ENCODE results near the gene BABAM2.
"Not testable (repeated sequence)": the region's sequence is repeated elsewhere in the genome, so short reads cannot be mapped to it uniquely, and the experiment has no call there.

The BABAM2 gene

DNA sequence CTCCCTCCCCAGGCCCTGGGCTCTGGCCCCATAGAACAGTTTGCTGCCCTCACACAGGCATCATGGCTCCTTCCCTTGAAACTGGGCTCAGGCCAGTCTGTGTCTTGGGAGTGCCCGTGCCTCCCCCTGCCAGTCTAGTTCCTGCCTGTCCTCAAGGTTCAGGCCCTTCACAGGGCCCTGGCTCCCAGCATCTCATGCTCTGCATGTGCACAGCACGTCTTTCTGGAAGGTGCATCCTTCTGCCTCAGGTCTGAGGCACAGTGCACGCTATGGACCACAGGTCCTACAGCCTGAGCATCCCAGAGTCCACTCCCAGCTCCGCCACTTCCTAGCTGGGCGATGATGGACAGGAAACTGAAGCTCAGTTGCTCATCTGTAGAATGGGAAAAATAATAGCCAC lies 466.5 kb downstream of the BABAM2 start:
- no peak for DNase-seq (ENCODE audit: low read depth, low spot score)

DNA sequence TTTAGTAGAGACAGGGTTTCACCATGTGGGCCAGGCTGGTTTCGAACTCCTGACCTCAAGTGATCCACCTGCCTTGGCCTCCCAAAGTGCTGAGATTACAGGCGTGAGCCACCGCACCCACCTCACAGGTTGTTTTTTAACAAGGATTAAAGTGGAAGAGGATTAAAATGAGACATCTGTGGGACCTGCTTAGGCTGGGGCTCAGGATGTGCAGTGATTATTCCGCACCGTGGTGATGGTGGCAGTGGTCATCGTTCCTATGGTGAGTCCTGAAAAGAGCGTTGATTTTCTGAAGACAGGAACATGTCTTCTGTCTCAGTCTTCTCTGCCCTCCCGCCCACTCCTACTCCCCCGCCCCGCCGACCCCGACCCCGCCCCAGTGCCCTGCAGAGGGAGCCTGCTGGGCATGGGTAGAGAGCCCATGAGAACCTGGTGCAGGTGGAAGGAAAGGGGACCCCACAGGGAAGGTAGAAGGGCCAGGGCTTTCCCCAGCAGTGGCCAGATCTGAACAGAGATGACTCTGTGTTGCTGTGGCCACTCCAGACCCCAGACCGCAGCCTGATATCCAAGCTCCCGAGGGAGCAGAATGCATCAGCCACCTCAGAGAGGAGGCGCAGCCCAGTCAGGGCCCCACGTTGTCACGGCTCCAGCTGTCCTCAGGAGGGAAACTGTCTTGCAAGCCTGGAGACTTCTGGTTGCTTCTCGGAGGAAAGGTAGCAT lies 467.6 kb downstream of the BABAM2 start:
- no peak for DNase-seq (ENCODE audit: low read depth, low spot score)

DNA sequence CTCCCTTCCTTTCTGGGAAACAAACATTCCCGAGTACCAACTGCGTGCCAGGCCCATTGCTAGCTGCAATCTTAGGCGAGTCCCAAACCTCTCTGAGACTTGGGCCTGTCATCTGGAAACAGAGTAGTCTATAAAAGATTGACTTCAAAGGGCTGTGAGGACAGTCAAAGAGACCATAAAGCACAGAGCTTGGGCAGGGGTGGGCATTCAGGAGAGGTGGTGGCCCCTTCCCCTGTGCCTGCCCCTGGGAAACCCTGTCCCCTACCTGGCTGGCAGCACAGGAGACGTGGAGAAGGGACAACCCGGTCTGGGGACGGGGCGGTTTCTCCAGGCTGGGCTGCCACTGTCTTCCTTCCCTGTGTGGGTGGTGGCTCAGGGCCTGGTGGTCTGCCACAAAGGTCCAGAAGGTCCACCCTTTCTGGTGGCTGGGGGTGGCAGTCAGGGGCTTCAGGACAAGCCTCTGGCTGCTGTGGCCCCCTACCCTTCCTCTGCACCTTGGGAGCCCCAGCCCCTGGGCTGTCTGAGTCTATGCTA lies 468.2 kb downstream of the BABAM2 start:
- no peak for DNase-seq (ENCODE audit: low read depth, low spot score)

DNA sequence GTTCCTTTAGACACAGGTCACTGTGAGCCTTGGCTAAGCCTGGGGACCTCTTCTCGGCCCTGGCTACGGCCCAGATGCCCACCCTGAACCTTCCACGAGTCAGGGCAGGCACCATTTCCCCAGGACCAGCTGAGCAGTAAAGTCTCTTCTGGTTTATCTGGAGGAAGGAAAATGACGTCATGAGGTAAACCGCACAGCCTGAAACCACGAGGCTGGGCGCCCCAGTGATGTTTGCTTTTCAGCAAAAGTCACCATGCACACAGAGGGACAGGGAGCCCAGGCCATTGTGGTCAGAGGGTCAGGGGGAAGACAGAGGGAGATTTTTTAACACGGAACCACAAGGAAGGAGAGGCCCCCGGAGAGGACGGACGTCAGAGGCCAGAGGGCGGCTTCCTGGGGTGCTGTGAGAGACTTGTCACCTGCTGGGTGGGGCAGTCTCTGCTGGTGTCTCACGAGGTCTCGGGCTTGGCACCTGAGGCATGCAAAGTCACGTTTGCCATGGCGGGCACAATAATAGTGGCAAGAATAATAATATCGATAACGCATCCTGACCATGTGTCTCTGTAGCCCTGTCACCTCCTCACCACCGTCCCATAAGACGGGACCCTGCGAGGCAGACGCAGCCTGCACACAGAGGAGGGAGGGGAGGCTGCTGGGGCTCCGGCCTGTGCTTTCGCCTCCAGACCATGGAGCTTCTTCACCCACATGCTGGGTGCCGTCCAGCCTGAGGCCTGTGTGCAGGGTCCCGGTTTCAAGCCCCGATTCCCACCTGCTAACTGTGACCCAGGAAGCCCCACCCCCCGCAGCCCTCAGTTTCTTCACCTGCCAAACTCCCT lies 468.9 kb downstream of the BABAM2 start:
- peak; percentile 66 for DNase-seq (ENCODE audit: low read depth, low spot score)

DNA sequence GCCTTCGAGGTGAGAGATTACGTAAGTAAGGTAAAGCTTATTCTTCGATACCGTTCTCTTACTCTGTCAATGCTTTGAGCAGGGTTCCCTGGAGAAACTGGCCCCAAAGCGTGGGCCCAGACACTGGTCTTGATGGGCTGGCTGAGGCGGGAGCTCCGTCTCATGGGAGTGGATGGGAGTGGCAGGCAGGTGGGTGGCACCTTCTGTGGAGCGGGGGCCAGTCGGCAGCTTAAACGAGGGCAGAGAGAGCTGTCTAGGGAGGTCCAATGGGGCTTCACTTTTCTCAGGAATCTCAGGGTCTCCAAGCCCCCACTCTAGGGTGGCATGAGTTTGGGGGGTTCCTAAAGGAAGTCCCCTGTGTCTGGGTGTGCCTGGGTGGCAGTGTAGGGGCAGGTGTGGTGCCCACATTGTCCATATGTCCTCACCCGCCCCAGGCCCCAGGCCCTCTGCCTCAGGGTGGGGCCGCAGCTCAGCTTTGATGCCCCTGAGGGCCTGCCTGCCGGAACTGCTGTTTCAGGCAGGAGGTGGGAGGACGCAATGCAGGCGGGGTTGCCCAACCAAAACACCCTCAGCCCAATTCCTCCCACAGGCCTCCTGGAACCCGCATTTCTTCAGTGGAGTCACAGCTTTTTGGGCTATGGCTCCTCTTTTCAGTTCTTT lies 469.7 kb downstream of the BABAM2 start:
- DNase-seq (ENCODE audit: low read depth, low spot score) = no peak

DNA sequence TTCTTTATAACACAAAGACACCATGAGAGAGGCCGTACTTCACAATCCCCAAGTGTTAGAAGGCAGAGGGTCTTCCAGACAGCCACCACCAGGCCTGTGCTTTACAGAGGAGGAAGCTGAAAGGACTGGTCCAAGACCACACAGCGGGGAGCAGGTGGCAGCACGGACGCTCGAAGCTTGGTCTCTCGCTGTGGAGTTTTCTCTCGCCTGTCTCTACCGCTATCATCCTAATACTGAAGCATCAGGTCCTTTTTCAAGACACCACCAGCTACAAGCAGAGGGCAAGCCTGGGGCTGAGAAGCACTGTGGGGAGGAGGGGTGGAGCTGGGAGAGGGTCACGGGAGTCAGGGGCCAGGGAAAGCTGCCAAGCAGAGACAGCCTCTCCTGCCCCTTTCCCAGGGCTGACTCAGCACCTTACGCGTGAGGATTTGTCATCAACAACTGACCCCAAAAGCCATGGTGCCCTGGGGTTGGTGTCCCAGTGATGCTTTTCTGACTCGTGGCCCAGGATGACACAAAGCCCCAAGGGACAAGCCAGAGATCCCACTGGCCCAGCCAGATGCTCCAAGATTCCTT lies 470.3 kb downstream of the BABAM2 start:
- DNase-seq (ENCODE audit: low read depth, low spot score) = peak; percentile 87

DNA sequence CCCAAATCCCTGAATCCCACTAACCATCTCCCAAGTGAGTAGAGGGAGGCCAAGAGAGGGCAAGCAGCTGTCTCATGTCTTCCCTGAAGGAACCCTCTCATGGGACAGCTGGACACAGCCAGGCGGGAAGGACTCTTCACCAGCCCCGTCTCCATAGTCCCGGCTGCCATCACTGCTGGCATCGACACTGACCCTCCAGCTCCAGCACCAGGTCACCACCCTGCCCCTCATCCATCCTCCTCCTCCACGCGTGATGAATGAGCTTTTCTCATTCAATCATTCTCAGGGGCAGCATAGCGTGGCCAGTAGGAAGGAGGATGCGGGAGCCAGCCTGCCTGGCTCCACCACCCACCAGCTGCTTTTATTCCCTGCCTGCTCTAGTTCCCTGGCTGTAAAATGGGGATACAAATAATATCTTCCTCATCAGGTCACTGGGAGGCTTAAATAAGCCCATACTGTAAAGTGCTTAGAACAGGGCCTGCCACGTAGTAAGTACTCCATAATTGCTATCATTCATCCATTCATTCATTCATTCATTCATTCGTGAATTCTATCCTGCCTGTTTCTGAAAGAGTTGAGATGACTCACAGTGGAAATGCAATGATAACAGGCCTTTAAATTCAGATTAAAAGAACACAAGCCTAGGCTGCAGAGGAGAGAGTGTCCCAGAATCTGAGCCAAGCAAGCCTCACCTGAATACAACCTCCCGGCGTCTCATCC lies 471.6 kb downstream of the BABAM2 start:
- DNase-seq (ENCODE audit: low read depth, low spot score) = no peak

DNA sequence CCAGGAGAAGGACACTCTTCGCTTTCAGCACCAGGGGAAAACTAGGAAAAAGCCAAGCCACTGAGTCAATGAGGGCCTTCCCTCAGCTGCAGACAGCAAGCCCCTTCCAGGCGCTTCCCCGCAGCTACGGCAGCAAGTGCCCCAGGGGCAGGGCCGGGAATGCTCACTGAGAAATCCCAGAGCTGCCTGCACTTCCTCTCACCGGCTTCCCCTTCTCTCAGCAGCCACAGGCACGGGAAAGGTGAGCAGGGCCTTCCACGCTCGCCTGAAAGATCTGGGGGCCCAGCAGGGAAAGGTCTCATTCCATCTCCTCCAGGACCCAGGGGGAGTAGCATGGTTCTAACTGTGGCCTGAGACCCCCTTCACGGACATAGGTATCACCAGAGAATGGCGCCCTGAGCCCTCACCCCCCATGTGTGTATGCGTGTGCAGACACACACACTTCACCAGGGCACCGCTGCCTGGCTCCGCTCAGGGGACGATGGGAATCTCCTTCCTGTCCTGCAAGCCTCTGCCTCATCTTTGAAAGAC lies 472.5 kb downstream of the BABAM2 start:
- no peak for DNase-seq (ENCODE audit: low read depth, low spot score)

DNA sequence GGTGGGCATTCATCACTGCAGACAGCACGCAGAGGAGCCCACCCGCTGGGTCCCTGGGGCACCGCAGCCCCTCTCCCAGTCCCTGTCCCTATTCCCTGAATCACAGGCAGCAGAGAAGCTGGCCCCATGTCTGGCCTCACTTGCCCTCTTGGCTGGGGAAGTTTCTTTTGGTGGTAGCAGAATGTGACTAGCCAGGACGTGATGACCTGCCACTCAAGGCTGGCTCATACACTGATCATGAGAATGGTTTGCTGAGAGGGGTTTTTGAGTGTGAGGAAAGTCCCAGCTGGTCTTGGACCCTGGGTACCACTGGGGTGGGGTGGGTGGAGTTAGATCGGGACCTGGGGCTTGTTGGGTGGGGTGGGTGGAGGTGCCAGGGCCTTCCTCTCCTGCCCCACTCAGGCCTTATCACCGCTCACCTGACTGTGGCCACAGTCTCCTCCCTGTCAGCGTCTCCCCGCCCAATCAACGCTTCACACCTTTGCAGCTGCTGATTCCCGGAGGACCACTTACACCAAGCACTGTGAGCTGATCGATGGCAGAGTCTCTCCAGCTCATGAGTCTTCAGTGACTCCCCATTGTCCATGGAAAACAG lies 473.3 kb downstream of the BABAM2 start:
- no peak for DNase-seq (ENCODE audit: low read depth, low spot score)

DNA sequence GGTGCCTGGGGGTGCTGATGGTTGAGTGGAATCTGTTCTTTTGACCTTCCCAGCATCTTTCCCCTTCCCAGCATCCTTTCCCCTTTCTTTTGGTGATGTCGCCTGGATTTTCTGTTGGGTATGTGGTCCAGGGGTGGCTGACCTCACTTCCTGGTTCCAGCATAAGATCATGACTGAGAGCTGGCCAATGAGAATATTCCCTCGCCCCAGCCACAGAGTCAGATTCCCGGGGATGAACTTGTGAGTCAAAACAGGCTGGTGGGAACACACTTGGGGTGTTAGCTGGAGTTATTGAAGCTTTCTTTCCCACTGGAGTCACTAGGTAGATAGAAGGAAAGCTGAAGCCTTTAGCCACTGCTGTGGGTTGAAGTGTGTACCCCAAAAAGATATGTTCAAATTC lies 474.1 kb downstream of the BABAM2 start:
- no peak for DNase-seq (ENCODE audit: low read depth, low spot score)

DNA sequence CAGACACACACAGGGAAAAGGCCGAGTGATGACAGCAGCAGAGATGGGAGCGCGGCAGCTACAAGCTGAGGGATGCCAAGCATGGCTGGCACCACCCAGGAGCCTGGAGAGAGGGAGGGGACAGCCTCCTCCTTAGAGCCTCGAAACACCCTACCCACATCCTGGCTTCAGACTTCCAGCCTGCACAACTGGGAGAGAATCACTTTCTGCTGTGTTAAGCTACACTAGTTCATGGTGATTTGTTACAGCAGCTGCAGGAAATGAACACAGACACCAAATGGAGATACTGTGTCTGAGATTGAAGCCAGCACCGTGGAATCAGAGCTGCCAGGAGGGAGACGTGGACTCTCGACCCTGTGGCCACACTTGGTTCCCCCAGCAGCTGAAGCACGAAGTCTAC lies 474.6 kb downstream of the BABAM2 start:
- no peak for DNase-seq (ENCODE audit: low read depth, low spot score)

DNA sequence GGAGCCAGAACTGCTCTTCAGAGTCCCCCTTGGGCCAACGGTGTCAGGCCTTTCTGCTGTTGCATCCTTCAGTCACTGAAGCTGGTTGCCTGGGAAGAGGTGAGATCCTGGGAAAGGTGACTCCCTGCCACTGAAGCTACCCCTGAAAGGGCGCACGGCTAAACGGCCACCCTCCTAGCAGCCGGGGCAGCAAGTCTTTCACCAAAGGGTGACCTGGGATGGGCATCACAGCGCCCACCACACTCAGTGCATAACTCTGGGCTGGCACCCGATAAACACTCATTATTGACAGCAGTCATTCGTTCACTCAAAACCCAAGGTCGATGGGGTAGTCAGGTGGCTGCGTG lies 475.6 kb downstream of the BABAM2 start:
- no peak for DNase-seq (ENCODE audit: low read depth, low spot score)

DNA sequence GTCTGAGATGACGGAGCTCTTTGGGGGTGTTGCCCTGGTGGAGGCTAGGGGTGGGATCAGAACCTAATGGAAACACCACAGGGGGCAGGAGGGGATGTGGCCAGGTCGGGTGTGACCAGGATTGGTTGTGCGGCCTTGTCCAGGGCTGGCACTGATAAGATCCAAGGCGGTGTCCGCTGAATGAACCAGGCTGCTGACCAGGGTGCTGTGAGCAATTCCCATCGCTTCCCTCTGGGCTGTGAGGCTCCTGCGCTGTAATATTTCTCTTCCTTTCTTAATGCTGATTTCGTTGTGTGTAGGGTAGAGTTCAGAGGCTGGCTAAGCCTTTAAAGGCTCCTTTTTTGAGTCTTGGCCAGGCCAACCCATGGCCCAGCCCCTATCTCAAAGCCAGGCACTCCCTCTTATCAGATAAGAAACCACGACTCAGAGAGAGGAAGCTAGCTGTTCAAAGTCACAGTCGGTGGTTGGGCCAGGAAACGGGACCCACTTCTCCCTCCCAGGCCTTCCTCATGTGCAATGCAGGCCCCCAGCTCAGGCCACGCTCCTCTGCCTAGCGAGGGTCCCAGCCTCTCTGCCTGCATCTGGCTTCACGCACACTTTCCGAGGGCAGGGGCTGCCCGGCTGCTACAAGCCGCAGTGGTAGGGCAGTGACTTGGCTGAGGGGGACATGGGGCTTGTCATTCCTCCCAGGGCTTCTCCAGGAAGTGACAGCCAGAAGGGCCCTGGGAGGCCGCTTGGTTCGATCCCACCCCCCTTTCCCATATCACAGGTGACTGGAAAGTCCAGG lies 476.2 kb downstream of the BABAM2 start:
- no peak for DNase-seq (ENCODE audit: low read depth, low spot score)

DNA sequence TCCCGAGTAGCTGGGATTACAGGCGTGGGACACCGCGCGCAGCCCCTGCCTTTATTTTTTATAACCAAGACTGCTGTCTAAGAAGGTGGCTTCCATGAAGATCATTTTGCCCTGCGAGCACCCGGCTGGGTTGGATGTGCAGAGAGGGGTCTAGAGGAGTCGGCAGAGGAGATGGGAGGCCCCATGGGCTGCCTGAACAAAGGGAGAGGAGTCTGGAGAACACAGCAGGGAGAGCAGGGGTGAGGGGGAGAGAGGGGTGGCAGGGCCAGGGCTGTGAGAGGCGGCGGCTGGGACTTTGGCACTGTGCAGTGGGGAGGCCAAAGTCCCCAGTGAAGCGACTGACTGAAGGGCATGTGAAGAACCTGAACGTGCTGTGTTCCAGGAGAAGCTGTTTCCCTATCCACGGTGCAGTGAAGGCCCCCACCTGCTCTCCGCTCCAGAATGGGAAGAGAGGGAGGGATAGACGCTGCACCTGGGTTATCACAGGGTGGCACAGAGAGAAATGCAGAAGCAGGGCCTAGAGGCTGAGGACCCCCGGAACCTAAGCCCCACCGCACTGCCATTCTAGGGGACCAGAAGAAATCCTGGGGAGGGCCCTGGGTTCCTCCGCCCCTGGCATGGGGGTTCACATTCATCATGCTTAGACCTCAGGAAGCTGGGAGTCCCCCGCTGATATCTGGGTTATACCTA lies 477.3 kb downstream of the BABAM2 start:
- DNase-seq (ENCODE audit: low read depth, low spot score) = no peak

DNA sequence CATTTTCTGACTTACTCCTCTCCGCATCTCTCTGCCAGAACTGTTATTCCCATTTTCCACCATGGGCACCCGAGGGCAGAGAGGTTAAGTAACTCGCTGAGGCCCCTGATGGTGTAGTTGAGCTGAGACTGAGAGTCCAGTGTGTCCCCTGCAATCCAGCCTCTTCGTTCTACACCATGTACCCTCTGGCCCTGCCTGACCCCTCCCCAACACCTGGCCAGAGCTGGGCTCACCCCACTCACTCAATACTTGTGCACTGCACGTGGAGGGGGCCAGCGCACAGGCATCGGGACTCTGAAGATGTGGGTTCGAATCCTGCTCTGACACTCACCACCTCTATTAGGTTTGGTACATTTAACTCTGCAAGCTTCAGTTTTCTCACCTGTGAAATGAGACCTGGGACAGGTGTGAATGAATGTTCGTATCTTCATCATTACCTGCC lies 477.8 kb downstream of the BABAM2 start:
- DNase-seq (ENCODE audit: low read depth, low spot score) = no peak

DNA sequence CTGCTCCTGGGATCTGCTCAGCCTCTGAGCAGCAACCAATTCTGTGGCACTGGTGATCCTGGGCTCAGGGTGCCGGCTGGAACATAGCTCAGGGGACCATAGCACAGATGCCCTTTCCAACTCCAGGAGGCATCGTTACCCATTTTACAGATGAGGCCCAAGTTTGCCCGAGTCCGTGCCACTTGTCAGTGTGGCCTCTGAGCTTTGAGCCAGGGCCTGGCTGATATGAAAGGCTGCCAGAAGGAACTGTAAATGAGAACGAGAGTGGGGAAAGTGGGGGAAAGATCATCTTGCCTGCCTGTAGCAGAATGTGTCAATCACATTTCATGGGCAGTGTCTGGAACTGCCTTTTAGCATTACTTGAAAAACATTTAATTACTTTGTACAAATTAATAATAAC lies 478.8 kb downstream of the BABAM2 start:
- DNase-seq (ENCODE audit: low read depth, low spot score) = no peak

DNA sequence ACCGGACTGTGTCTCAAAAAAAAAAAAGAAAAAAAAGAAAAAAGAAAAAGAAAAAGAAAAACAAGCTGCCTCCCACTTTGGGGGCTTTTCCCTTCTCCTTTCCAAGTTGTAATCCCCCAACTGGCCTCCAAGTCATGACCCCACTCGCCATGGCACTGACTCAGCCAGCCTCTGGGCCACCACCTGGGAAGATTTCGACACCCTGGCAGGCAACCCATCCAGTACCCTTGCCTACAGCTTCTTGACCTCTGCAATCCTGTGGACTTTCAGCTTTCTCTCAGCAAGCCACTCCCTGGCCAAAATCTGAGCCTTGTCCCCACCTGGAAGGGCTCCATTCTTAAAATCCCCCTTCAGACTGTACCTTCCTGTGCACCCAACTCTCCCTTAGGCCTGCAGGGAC lies 479.8 kb downstream of the BABAM2 start:
- DNase-seq (ENCODE audit: low read depth, low spot score) = no peak

DNA sequence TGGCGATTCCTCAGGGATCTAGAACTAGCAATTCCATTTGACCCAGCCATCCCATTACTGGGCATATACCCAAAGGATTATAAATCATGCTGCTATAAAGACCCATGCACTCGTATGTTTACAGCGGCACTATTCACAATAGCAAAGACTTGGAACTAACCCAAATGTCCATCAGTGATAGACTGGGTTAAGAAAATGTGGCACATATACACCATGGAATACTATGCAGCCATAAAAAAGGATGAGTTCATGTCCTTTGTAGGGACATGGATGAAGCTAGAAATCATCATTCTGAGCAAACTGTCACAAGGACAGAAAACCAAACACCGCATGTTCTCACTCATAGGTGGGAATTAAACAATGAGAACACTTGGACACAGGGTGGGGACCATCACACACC lies 481.2 kb downstream of the BABAM2 start:
- DNase-seq (ENCODE audit: low read depth, low spot score) = not testable (repeated sequence)

DNA sequence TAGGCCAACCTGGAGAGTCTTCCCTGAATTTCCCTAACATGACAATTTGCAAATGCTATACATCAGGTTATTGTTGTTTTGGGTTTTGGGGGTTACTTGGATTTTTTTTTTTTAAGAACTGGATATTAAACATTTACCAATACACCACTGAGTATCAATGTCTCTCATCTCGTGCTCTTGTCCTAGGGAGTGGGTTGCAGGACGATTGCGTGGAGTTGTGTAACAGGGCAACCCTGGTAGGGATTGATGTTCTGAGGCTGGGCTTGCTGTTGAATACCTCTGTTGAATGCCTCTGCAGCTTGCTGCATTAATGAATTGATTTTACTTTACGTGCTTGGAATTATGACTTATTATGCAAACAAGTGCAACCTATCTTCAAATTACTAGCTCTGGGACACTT lies 483.3 kb downstream of the BABAM2 start:
- no peak for DNase-seq (ENCODE audit: low read depth, low spot score)

Measured in brain pericyte (primary cell).